K562 (cell line): ENCODE measurements around the gene ALG14. TPM values are rescaled to one million over a fixed set of nuclear protein-coding genes. Genes with fewer than 3 reads are reported as not detected.

Experiments
- ATAC-seq: fragments of 200-7000 bp; cut with Tn5 transposase; 3 replicates; pipeline ENCODE4 v1.9.1; 2020; ENCODE audit warnings: moderate library complexity
- BruUV-seq: library from RNA; stranded (reverse); fragments of 400-500 nt; replicated peaks from 2 replicates; lab custom pipeline; 2021; lab: Mats Ljungman, UMichigan
- CTCF ChIA-PET: fragments of 300-600 bp; formaldehyde crosslinking; extraction: SDS; loops from one replicate; lab custom pipeline; 2021; ENCODE audit warnings: low intra/inter-chr PET ratio; lab: Yijun Ruan, JAX
- POLR2A ChIA-PET: fragments of 300-600, 350-650 bp; sonication (Branson Sonifier 250); formaldehyde crosslinking; extraction: SDS; loops from one replicate; lab custom pipeline; 2021; ENCODE audit warnings: antibody characterized with exemption, inconsistent platforms; lab: Yijun Ruan, JAX
- DNase-seq, 4 experiments: peaks; one replicate each; pipeline versions ENCODE4 v3.0.0 to v3.0.0-alpha.2; 2011 to 2018; ENCODE audit warnings: low spot score in 3 of 4, mixed read lengths in 3 of 4; ENCODE audit errors: extremely low read depth in 1 of 4
- FAIRE-seq: peaks from 2 replicates; lab custom pipeline; 2011; peaks lifted over from hg19 to GRCh38; lab: Jason Lieb, UNC
- H2AFZ ChIP-seq: 2 replicates; pipeline ENCODE4 v1.6.0; 2011; ENCODE audit warnings: low read depth, low read length, control low read depth, inconsistent platforms
- H3K27ac ChIP-seq: fragments of 200-600 bp; 3 replicates; pipeline ENCODE4 v1.8.0; 2011; ENCODE audit warnings: low read depth, mild to moderate bottlenecking, control low read depth, inconsistent platforms, low read length, moderate library complexity, mixed read lengths; ENCODE audit errors: extremely low read depth
- H3K27me3 ChIP-seq, 2 experiments: fragments of 300-600 bp in 1 of 2; 2 replicates in 1 of 2; 3 replicates in 1 of 2; pipeline versions ENCODE4 v1.6.0 to v1.8.0; 2011; ENCODE audit warnings: inconsistent platforms in 2 of 2, low read length in 2 of 2, mild to moderate bottlenecking in 1 of 2, mixed read lengths in 1 of 2, moderate library complexity in 1 of 2; ENCODE audit not compliant: control insufficient read depth in 2 of 2, insufficient read depth in 2 of 2
- H3K36me3 ChIP-seq: fragments of 300-600 bp; 3 replicates; pipeline ENCODE4 v1.8.0; 2011; ENCODE audit warnings: mild to moderate bottlenecking, low read length, inconsistent platforms; ENCODE audit not compliant: control insufficient read depth, insufficient read depth
- H3K4me1 ChIP-seq, 2 experiments: fragments of 200-600 bp in 1 of 2; replicated peaks in 1 of 2; 2 replicates in 1 of 2; 3 replicates in 1 of 2; pipeline versions ENCODE4 v1.5.1 to v1.8.0; 2011; ENCODE audit warnings: inconsistent platforms in 2 of 2, low read length in 2 of 2, mild to moderate bottlenecking in 1 of 2, mixed read lengths in 1 of 2, moderate library complexity in 1 of 2; ENCODE audit not compliant: control insufficient read depth in 2 of 2, insufficient read depth in 2 of 2
- H3K4me2 ChIP-seq: 2 replicates; pipeline ENCODE4 v1.6.1; 2011; ENCODE audit warnings: low read length, control low read depth, inconsistent platforms, mixed read lengths; ENCODE audit not compliant: insufficient read depth
- H3K4me3 ChIP-seq: fragments of 200-600 bp; sonication (generic), shearing (Covaris generic); 2 replicates; pipeline ENCODE4 v1.5.1; 2016; ENCODE audit warnings: control low read depth, inconsistent platforms
- H3K79me2 ChIP-seq: fragments of 200-600 bp; 3 replicates; pipeline ENCODE4 v1.8.0; 2011; ENCODE audit warnings: low read length, inconsistent platforms; ENCODE audit not compliant: control insufficient read depth, insufficient read depth
- H3K9ac ChIP-seq, 2 experiments: 2 replicates each; pipeline versions ENCODE4 v1.6.0 to v1.6.1; 2011; ENCODE audit warnings: low read depth in 2 of 2, low read length in 2 of 2, control low read depth in 1 of 2, inconsistent platforms in 1 of 2, mild to moderate bottlenecking in 1 of 2, mixed read lengths in 1 of 2; ENCODE audit not compliant: insufficient read depth in 1 of 2
- H3K9me1 ChIP-seq: one replicate; pipeline ENCODE4 v1.6.0; 2011; ENCODE audit warnings: inconsistent platforms, mild to moderate bottlenecking, low read length, moderate library complexity; ENCODE audit not compliant: control insufficient read depth, insufficient read depth
- H3K9me3 ChIP-seq: replicated peaks from 2 replicates; pipeline ENCODE4 v1.5.1; 2011; ENCODE audit warnings: low read depth, low read length, inconsistent platforms; ENCODE audit not compliant: control insufficient read depth, insufficient read depth
- H4K20me1 ChIP-seq: replicated peaks from 2 replicates; pipeline ENCODE4 v1.6.1; 2011; ENCODE audit warnings: low read length, inconsistent platforms, mixed read lengths; ENCODE audit not compliant: control insufficient read depth, insufficient read depth
- FOXA3 ChIP-seq, 2 experiments: fragments of 450-650 bp in 1 of 2; sonication (generic) in 1 of 2; formaldehyde crosslinking; IDR thresholded peaks in 1 of 2; conservative IDR thresholded peaks in 1 of 2; 2 replicates each; pipeline versions ENCODE4 v1.4.0 to v1.8.0; 2020 to 2022; ENCODE audit warnings: mild to moderate bottlenecking in 2 of 2, missing genetic modification reagents in 1 of 2
- FOXP1 ChIP-seq: sonication (generic); formaldehyde crosslinking; IDR thresholded peaks from 2 replicates; pipeline ENCODE4 v1.8.0; 2022; ENCODE audit warnings: mild to moderate bottlenecking, missing genetic modification reagents
- GTF2F1 ChIP-seq: IDR thresholded peaks from 2 replicates; pipeline ENCODE4 v1.6.1; 2011; ENCODE audit warnings: low read depth, low read length, improper control_type of control experiment
- MAFG ChIP-seq: fragments of 450-650 bp; conservative IDR thresholded peaks from 2 replicates; pipeline ENCODE4 v1.6.1; 2016; ENCODE audit warnings: missing genetic modification characterization, missing compliant biosample characterization
- MYNN ChIP-seq, 2 experiments: sonication (generic); formaldehyde crosslinking in 1 of 2; IDR thresholded peaks; 2 replicates each; pipeline versions ENCODE4 v1.5.0 to v1.6.1; 2016 to 2020; ENCODE audit warnings: antibody characterized with exemption in 1 of 2, missing genetic modification reagents in 1 of 2
- NFE2 ChIP-seq: IDR thresholded peaks from 2 replicates; pipeline ENCODE4 v1.6.1; 2014; ENCODE audit warnings: antibody characterized with exemption, low read depth
- PTTG1 ChIP-seq: fragments of 450-650 bp; IDR thresholded peaks from 2 replicates; pipeline ENCODE4 v1.6.1; 2016; ENCODE audit warnings: low read depth, mild to moderate bottlenecking, missing genetic modification characterization, missing compliant biosample characterization
- ZNF232 ChIP-seq: sonication (generic); formaldehyde crosslinking; IDR thresholded peaks from 2 replicates; pipeline ENCODE4 v1.8.0; 2022; ENCODE audit warnings: mild to moderate bottlenecking, missing genetic modification reagents
- ZNF707 ChIP-seq: fragments of 250-450 bp; sonication (Bioruptor Pico); conservative IDR thresholded peaks from 2 replicates; pipeline ENCODE4 v1.8.0; 2022; ENCODE audit warnings: inconsistent platforms, mild to moderate bottlenecking, moderate library complexity
- in situ Hi-C: fragments of 300-500 bp; cut with MboI; formaldehyde crosslinking; loops from 4 replicates; pipeline ENCODE4 v1.15.0; 2018; ENCODE audit warnings: inconsistent platforms, mixed read lengths
- intact Hi-C: fragments of 100-400 bp; cut with micrococcal nuclease; formaldehyde crosslinking; loops from 2 replicates; pipeline ENCODE4 v1.14.2; 2022
- polyA plus RNA-seq, 8 experiments: library from polyadenylated mRNA; depleted of rRNA in 4 of 8; stranded (reverse) in 5 of 8; unstranded in 3 of 8; fragments of >200 nt; fragmentation: Nextera tagmentation in 2 of 8; fragmentation: Illumina TruSeq in 1 of 8; extraction: Ambion mirVana in 2 of 8; extraction: Trizol in 1 of 8; gene quantifications; 2 replicates each; pipeline versions ENCODE4 v1.2.1 to v1.2.3, GENCODE V29; 2011 to 2014; ENCODE audit warnings: inconsistent platforms in 1 of 8, missing spikeins in 1 of 8
- total RNA-seq, 7 experiments: library from RNA; depleted of rRNA in 6 of 7; stranded (reverse); fragments of >200 nt in 6 of 7; fragmentation: Illumina TruSeq in 2 of 7; extraction: Trizol in 2 of 7; gene quantifications; 2 replicates each; pipeline versions ENCODE4 v1.2.1 to v1.2.3, GENCODE V29; 2011 to 2021; ENCODE audit warnings: low replicate concordance in 1 of 7
- TF ChIP-seq, protein P1 (sequence below): fragments of 450-650 bp; IDR thresholded peaks from 2 replicates; pipeline ENCODE4 v1.6.1; 2016; ENCODE audit warnings: mild to moderate bottlenecking
- TF ChIP-seq, protein P2 (sequence below): fragments of 450-650 bp; formaldehyde crosslinking; conservative IDR thresholded peaks from 2 replicates; pipeline ENCODE4 v1.4.0; 2022; ENCODE audit warnings: mild to moderate bottlenecking, missing genetic modification characterization

ALG14 gene
- total and polyA plus RNA-seq, 9 of the 15 experiments (the other 6 are each of a cell fraction or from before 2014, with no cell fraction given): 2.8 to 16.2 (median 4.9) TPM

DNA sequence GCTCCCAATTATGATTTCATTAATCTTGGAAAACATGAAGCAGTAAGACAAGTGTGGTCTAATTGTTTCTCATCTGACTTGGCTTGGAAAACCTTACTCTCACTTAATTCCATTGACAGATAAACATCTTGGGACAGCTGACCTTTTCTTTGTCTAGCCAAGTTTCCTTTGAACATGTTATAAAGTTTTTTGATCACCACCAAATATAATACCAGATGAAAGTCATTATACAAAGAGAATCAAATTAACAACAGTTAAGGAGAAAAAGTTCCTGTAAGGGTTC, 50.2 kb downstream of the ALG14 start:
- TF ChIP-seq, protein P1, sequence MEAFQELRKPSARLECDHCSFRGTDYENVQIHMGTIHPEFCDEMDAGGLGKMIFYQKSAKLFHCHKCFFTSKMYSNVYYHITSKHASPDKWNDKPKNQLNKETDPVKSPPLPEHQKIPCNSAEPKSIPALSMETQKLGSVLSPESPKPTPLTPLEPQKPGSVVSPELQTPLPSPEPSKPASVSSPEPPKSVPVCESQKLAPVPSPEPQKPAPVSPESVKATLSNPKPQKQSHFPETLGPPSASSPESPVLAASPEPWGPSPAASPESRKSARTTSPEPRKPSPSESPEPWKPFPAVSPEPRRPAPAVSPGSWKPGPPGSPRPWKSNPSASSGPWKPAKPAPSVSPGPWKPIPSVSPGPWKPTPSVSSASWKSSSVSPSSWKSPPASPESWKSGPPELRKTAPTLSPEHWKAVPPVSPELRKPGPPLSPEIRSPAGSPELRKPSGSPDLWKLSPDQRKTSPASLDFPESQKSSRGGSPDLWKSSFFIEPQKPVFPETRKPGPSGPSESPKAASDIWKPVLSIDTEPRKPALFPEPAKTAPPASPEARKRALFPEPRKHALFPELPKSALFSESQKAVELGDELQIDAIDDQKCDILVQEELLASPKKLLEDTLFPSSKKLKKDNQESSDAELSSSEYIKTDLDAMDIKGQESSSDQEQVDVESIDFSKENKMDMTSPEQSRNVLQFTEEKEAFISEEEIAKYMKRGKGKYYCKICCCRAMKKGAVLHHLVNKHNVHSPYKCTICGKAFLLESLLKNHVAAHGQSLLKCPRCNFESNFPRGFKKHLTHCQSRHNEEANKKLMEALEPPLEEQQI: no peak
- TF ChIP-seq, protein P2, sequence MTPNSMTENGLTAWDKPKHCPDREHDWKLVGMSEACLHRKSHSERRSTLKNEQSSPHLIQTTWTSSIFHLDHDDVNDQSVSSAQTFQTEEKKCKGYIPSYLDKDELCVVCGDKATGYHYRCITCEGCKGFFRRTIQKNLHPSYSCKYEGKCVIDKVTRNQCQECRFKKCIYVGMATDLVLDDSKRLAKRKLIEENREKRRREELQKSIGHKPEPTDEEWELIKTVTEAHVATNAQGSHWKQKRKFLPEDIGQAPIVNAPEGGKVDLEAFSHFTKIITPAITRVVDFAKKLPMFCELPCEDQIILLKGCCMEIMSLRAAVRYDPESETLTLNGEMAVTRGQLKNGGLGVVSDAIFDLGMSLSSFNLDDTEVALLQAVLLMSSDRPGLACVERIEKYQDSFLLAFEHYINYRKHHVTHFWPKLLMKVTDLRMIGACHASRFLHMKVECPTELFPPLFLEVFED: no peak
- TF ChIP-seq ZNF232 (CRISPR knock-in tag): no peak
- no peak for TF ChIP-seq GTF2F1
- TF ChIP-seq ZNF707 (CRISPR knock-in tag): no peak
- TF ChIP-seq NFE2: no peak
- no peak for TF ChIP-seq MYNN (IDR thresholded peaks at IDR 0.05)
- TF ChIP-seq MYNN (CRISPR knock-in tag; IDR thresholded peaks at IDR 0.05): no peak
- TF ChIP-seq FOXP1 (CRISPR knock-in tag): no peak
- no peak for TF ChIP-seq MAFG (tag)
- no peak for TF ChIP-seq PTTG1
- TF ChIP-seq FOXA3 (CRISPR knock-in tag; conservative IDR thresholded peaks at IDR 0.05 in 1 of 2, IDR thresholded peaks at IDR 0.05 in 1 of 2): no peak
- TF ChIP-seq, all 486 proteins: peak for 0
- DNase-seq (no peak), ATAC-seq (no peak), FAIRE-seq (no peak)
- intact Hi-C loops (no loop called here), in situ Hi-C loops (no loop called here)
- BruUV-seq: no TSS peak
- Histone ChIP-seq H2AFZ (no peak overlapping the region), H3K27me3 (no peaks in the 10 kb centered on the region), H4K20me1 (no peaks in the 10 kb centered on the region), H3K4me3 (no peak overlapping the region), H3K9ac (no peak overlapping the region), H3K4me1 (no peaks in the 10 kb centered on the region), H3K79me2 (no peaks in the 10 kb centered on the region), H3K27ac (no peak overlapping the region), H3K36me3 (no peaks in the 10 kb centered on the region), H3K9me3 (no peaks in the 10 kb centered on the region), H3K4me2 (no peak overlapping the region), H3K9me1 (no peaks in the 10 kb centered on the region)
- ChIA-PET CTCF (interaction anchor here (0.7 kb wide), 1 partner anchor 17 kb away, joined by 3 read pairs; no protein-coding TSS in a partner anchor), POLR2A (interaction anchor here (0.9 to 1.7 kb wide), 2 partner anchors 10 to 15 kb away, joined by 3 to 5 read pairs; no protein-coding TSS in a partner anchor)
